HG03575 (cell line): Measurements from ENCODE around the gene C16orf46.

Experiments
- ATAC-seq: cut with Tn5 transposase; IDR thresholded peaks from one replicate; pipeline ENCODE4 v1.9.1; 2021; ENCODE audit not compliant: unreplicated experiment, insufficient number of reproducible peaks, low FRiP score; ENCODE audit errors: extremely low read depth

The C16orf46 gene

GRCh38 chr16:81080233-81080632, 3.2 kb upstream of the C16orf46 start:
- no peak for ATAC-seq

GRCh38 chr16:81076566-81077075, 417 bp downstream of the C16orf46 start:
- peak; percentile 41 for ATAC-seq

- ATAC-seq, result no peak
Measured at GRCh38 chr16:81073560-81074330, 3.3 kb downstream of the C16orf46 start.

GRCh38 chr16:81071805-81072204, 5.2 kb downstream of the C16orf46 start:
- ATAC-seq, result no peak

- ATAC-seq, result no peak
Measured at GRCh38 chr16:81070979-81071378, 6.1 kb downstream of the C16orf46 start.

- no peak for ATAC-seq
Measured at GRCh38 chr16:81069063-81069462, 8.0 kb downstream of the C16orf46 start.

GRCh38 chr16:81067166-81067565, 9.9 kb downstream of the C16orf46 start:
- ATAC-seq, result no peak

- no peak for ATAC-seq
Measured at GRCh38 chr16:81066681-81067080, 10.4 kb downstream of the C16orf46 start.

- no peak for ATAC-seq
Measured at GRCh38 chr16:81061871-81062608, 15.0 kb downstream of the C16orf46 start.

GRCh38 chr16:81061307-81061640, 15.8 kb downstream of the C16orf46 start:
- ATAC-seq, result no peak

GRCh38 chr16:81060576-81061306, 16.3 kb downstream of the C16orf46 start:
- ATAC-seq, result no peak

GRCh38 chr16:81053761-81054160, 23.3 kb downstream of the C16orf46 start:
- no peak for ATAC-seq

- no peak for ATAC-seq
Measured at GRCh38 chr16:81042821-81043220, 34.2 kb downstream of the C16orf46 start.

- ATAC-seq, result no peak
Measured at GRCh38 chr16:81041696-81042095, 35.3 kb downstream of the C16orf46 start.

GRCh38 chr16:81040842-81041241, 36.2 kb downstream of the C16orf46 start:
- ATAC-seq, result no peak

GRCh38 chr16:81040131-81040530, 36.9 kb downstream of the C16orf46 start:
- no peak for ATAC-seq

- ATAC-seq, result no peak
Measured at GRCh38 chr16:81036751-81037350, 40.2 kb downstream of the C16orf46 start.

- no peak for ATAC-seq
Measured at GRCh38 chr16:81035975-81036750, 40.9 kb downstream of the C16orf46 start.
